Adrenal gland (tissue), 5 donors: ENCODE data around the gene HEXB.

Experiments used
- POLR2A ChIP-seq, 2 donors: fragments of 450-650 bp; IDR thresholded peaks; one replicate each; pipeline ENCODE4 v1.6.1; 2017; ENCODE audit warnings: antibody characterized with exemption in 2 of 2, mild to moderate bottlenecking in 2 of 2, moderate library complexity in 1 of 2
- TF ChIP-seq, protein P1 (sequence below), 6 experiments: fragments of 450-650 bp in 4 of 6; fragments of 200-600 bp in 2 of 6; sonication (generic) in 1 of 6; IDR thresholded peaks; 1 replicate in 5 of 6; 2 replicates in 1 of 6; pipeline versions ENCODE4 v1.5.1 to v1.8.0; 2016 to 2021; ENCODE audit warnings: antibody characterized with exemption in 6 of 6, mild to moderate bottlenecking in 2 of 6, moderate library complexity in 1 of 6
- donor health status: DM: no; HTN: no; CAD: no.

DNA sequence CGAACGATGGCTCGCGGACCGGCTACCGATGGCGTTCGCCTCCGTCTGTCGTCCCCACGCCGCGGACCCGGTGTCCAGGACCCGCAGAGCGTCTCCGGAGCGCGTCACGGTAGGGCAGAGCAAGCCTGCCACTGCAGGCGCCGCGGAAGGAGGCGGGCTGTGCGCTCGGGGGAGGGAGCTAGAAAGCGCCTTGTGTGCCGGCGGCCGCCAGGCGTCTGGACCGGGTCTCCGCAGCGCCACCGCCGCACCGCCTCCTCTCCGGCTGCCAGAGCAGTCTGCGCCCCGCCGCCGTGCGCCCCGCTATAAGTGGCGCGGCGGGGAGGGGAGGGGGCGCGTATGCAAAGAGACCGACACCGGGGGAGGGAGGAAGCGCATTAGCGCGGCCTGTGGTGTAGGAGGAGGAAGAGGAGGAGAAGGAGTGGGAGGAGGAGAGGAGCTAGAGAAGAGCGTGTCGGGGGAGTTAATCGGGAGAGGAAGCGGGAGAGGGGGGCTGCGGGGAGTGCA is 44.5 kb upstream of the HEXB start, which contains the start of gene ENC1:
- peak; percentile 27 to 72 for TF ChIP-seq POLR2A (IDR thresholded peaks at IDR 0.05)
- TF ChIP-seq, protein P1, sequence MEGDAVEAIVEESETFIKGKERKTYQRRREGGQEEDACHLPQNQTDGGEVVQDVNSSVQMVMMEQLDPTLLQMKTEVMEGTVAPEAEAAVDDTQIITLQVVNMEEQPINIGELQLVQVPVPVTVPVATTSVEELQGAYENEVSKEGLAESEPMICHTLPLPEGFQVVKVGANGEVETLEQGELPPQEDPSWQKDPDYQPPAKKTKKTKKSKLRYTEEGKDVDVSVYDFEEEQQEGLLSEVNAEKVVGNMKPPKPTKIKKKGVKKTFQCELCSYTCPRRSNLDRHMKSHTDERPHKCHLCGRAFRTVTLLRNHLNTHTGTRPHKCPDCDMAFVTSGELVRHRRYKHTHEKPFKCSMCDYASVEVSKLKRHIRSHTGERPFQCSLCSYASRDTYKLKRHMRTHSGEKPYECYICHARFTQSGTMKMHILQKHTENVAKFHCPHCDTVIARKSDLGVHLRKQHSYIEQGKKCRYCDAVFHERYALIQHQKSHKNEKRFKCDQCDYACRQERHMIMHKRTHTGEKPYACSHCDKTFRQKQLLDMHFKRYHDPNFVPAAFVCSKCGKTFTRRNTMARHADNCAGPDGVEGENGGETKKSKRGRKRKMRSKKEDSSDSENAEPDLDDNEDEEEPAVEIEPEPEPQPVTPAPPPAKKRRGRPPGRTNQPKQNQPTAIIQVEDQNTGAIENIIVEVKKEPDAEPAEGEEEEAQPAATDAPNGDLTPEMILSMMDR (IDR thresholded peaks at IDR 0.05), result peak; percentile 24 to 75 (median 52)
